Bronchial epithelial cell (primary cell): ENCODE results near the gene MRPS18B. TPM values are rescaled to one million over a fixed set of nuclear protein-coding genes. Genes with fewer than 3 reads are reported as not detected.

Experiments used
- DNase-seq: peaks from one replicate; pipeline ENCODE4 v3.0.0-alpha.2; 2010; ENCODE audit warnings: low read depth
- FAIRE-seq: peaks from 2 replicates; lab custom pipeline; 2011; peaks lifted over from hg19 to GRCh38; lab: Jason Lieb, UNC
- H3K27me3 ChIP-seq: 2 replicates; pipeline ENCODE4 v1.5.1; 2011; ENCODE audit warnings: low read length; ENCODE audit not compliant: control insufficient read depth, insufficient read depth
- H3K36me3 ChIP-seq: 2 replicates; pipeline ENCODE4 v1.5.1; 2011; ENCODE audit warnings: low read length; ENCODE audit not compliant: control insufficient read depth, insufficient read depth
- H3K4me3 ChIP-seq: 2 replicates; pipeline ENCODE4 v1.5.1; 2011; ENCODE audit warnings: mild to moderate bottlenecking, low read depth, low read length, control low read depth
- total RNA-seq: library from RNA; depleted of rRNA; stranded (reverse); fragments of >200 nt; gene quantifications from 2 replicates; pipeline ENCODE4 v1.2.1, GENCODE V29; 2014
- TF ChIP-seq, protein P1 (sequence below): IDR thresholded peaks from 2 replicates; pipeline ENCODE4 v1.5.1; 2011; ENCODE audit warnings: mild to moderate bottlenecking, moderate library complexity, low read length, control low read depth, inconsistent platforms; ENCODE audit not compliant: insufficient read depth, severe bottlenecking

Gene MRPS18B
- total RNA-seq, 1 donor from 2014 or later: 62.1 TPM

DNA sequence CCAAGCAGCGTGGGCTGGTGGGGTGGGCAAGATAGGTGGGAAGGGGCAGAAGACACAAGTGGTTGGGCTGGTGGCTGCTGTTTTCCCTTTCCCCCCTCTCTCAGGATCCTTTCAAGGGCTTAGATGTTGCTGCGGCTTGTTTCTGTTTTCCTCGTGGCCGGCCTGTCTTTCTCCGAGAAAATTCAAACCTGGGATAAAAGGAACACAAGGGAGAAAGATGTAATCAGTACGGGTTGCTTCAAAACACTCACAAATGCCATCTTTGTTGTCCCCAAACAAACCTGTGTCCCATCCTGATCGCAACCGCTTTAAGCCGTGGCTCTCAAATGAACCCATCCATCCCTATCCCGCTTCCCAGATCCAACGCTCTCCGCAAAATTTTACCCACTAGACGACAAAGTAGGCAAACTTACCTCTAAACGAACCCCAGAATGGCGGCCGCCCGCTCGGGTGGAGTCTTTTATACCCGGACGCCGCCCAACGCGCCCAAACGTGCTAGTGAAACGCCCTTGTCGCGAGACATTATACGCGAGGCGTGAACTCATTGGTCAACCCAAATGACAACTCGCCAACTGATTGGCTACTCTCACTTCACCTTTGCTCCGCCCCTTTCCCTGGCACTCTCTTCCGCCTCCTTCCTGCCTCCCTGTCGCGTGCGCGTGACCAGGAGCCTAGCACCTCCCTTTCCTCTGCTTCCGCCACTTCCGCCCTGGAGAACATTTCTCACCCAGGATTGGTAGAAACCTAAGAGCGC, 652 bp upstream of the MRPS18B start, which contains the start of gene PPP1R10:
TSS of gene PPP1R10 (minus strand) at position 433 of the 754 bp plus-strand sequence. CDS start 7,299 bp downstream, outside the sequence.
- FAIRE-seq: peak; percentile 76
- DNase-seq: peak; percentile 99
- peaks cover 15% of the 10 kb centered on the region for H3K36me3 ChIP-seq

DNA sequence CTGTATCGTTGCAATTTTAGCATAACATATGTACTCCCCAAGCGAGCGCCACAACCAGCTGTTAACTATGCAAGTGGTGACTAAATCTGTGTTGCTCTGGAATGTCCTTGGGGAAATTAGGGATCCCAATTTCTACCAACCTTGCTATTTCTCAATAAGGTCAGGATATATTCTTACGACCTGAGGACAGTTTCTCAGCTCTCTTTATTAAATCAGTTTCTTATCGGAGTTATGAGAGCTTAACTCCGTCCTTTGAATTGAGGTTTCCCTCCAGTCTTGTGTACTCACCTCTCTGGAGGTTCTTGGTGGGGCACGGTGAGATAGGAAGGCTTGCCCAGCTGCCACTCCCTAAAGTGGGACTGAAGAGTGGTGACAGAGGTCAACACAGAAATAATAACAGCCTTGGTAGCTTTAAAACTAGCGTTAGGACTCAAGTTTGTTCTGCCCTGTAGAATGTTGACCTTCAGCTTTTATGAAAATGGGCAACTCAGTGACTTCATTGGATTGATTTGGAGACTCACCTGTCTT, 694 bp downstream of the MRPS18B start:
- TF ChIP-seq, protein P1, sequence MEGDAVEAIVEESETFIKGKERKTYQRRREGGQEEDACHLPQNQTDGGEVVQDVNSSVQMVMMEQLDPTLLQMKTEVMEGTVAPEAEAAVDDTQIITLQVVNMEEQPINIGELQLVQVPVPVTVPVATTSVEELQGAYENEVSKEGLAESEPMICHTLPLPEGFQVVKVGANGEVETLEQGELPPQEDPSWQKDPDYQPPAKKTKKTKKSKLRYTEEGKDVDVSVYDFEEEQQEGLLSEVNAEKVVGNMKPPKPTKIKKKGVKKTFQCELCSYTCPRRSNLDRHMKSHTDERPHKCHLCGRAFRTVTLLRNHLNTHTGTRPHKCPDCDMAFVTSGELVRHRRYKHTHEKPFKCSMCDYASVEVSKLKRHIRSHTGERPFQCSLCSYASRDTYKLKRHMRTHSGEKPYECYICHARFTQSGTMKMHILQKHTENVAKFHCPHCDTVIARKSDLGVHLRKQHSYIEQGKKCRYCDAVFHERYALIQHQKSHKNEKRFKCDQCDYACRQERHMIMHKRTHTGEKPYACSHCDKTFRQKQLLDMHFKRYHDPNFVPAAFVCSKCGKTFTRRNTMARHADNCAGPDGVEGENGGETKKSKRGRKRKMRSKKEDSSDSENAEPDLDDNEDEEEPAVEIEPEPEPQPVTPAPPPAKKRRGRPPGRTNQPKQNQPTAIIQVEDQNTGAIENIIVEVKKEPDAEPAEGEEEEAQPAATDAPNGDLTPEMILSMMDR: no peak

More for the DNA sequence above, 652 bp upstream of the MRPS18B start, which contains the start of gene PPP1R10:
- Histone ChIP-seq H3K4me3 (peak within 1 kb of the TSS; percentile 73), H3K27me3 (no peaks in the 10 kb centered on the region)
- TF ChIP-seq, protein P1: no peak

DNA sequence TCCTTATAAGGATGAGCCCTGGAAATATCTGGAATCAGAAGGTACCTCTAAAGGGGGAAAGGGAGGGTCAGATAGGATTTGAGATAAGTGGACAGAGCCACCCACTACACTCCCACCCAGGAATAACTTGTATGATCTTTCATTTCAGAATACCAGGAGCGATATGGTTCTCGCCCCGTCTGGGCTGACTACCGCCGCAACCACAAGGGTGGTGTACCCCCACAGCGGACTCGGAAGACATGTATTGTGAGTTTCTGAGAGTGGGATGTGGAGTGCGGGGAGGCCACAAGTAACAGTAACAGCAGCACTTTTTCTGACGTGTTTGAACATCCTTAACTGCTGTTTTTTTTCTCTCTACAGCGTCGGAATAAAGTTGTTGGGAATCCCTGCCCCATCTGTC, 1.9 kb downstream of the MRPS18B start:
- TF ChIP-seq, protein P1: no peak
- no peak for FAIRE-seq
- Histone ChIP-seq H3K27me3 (no peaks in the 10 kb centered on the region), H3K4me3 (no peak overlapping the region), H3K36me3 (peaks cover 18% of the 10 kb centered on the region)
- DNase-seq: no peak

More for the DNA sequence above, 694 bp downstream of the MRPS18B start:
- Histone ChIP-seq H3K36me3 (peaks cover 18% of the 10 kb centered on the region), H3K27me3 (no peaks in the 10 kb centered on the region), H3K4me3 (peak overlapping the region; percentile 73)
- FAIRE-seq (no peak), DNase-seq (no peak)

DNA sequence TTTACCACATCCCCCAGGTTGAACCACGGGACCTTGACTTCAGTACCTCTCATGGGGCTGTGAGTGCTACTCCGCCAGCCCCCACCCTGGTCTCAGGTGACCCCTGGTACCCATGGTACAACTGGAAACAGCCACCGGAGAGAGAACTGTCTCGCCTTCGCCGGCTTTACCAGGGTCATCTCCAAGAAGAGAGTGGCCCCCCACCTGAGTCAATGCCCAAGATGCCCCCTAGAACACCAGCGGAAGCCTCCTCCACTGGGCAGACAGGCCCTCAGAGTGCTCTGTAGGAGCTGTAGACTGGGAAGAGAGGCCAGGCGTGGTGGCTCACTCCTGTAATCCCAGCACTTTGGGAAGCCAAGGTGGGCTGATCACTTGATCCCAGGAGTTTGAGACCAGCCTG, 7.9 kb downstream of the MRPS18B start:
- TF ChIP-seq, protein P1: no peak
- DNase-seq: no peak
- Histone ChIP-seq H3K4me3 (no peak overlapping the region), H3K36me3 (peaks cover 13% of the 10 kb centered on the region), H3K27me3 (no peaks in the 10 kb centered on the region)
- FAIRE-seq: no peak

DNA sequence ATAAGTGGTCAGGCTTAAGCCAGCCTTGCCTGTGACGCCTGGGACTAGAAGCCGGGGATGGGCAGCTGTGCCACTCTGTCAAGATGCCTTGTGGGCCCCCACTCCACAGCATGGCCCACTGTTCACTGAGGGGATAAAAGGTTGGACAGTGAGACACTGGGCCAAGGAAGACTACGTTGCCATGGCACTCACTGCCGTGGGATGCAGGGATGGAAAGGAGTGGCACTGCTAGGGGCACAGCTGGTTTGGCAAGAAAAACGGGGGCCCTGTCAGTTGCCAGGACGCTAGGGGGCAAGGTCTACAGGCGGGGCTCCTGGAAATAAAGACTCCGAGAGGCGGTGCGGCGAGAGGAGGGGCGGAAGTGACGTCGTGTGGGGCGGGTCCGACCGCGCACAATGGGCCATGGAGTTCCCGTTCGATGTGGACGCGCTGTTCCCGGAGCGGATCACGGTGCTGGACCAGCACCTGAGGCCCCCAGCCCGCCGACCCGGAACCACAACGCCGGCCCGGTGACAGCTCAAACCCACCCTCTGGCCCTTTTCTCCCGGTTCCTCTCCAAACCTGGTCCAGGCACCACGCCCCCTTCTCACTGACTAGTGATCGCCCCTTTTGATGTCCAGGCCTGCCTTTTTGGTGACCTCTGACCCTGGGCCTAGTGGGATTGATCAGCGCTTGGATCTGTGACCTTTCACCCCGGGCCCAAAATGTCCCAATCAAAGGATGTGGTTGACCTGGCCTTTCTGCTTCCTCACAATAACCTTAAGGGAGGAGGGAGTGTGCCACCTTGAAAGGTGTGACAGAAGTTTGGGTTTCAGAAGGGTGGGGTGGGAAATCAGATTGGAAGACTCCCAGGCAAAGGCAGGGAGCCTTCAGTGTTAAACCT, 9.1 kb downstream of the MRPS18B start, which contains the start of gene ATAT1:
TSS of gene ATAT1 (plus strand) at position 391 of the 883 bp plus-strand sequence.
- DNase-seq (peak; percentile 67), FAIRE-seq (no peak)

More for the DNA sequence above, 9.1 kb downstream of the MRPS18B start, which contains the start of gene ATAT1:
- Histone ChIP-seq H3K36me3 (peaks cover 12% of the 10 kb centered on the region), H3K27me3 (no peaks in the 10 kb centered on the region), H3K4me3 (peak within 1 kb of the TSS; percentile 61)
- TF ChIP-seq, protein P1: peak; percentile 54
